Progenitor cell of endocrine pancreas (in vitro differentiated cells): ENCODE measurements around the gene CHMP4A. TPM values are rescaled to one million over a fixed set of nuclear protein-coding genes. Genes with fewer than 3 reads are reported as not detected.

Experiments
- DNase-seq: peaks from one replicate; pipeline ENCODE4 v3.0.0; 2021; ENCODE audit warnings: low spot score; ENCODE audit not compliant: unreplicated experiment
- H3K27ac Mint-ChIP-seq: 2 replicates; pipeline ENCODE4 v1.8.0; 2021; ENCODE audit warnings: mild to moderate bottlenecking, moderate library complexity, mixed read lengths
- H3K27me3 Mint-ChIP-seq: 2 replicates; pipeline ENCODE4 v1.8.0; 2021; ENCODE audit warnings: mixed read lengths
- H3K36me3 Mint-ChIP-seq: 2 replicates; pipeline ENCODE4 v1.8.0; 2022; ENCODE audit warnings: mixed read lengths; ENCODE audit not compliant: insufficient read depth
- H3K4me1 Mint-ChIP-seq: 2 replicates; pipeline ENCODE4 v1.8.0; 2021; ENCODE audit warnings: low read depth, mixed read lengths
- H3K4me3 Mint-ChIP-seq: 2 replicates; pipeline ENCODE4 v1.8.0; 2021; ENCODE audit warnings: low read depth, mild to moderate bottlenecking, moderate library complexity, mixed read lengths
- H3K9me3 Mint-ChIP-seq: 2 replicates; pipeline ENCODE4 v1.8.0; 2021; ENCODE audit warnings: low read depth, mixed read lengths
- total RNA-seq: library from RNA; stranded (reverse); gene quantifications from 2 replicates; pipeline ENCODE4 v1.2.1, GENCODE V29; 2021
- TF ChIP-seq, protein P1 (sequence below): fragments of 200-600 bp; sonication (generic); IDR thresholded peaks from one replicate; pipeline ENCODE4 v1.5.0; 2021; ENCODE audit warnings: antibody characterized with exemption, mild to moderate bottlenecking; ENCODE audit not compliant: unreplicated experiment

The CHMP4A gene
- total RNA-seq, 1 donor from 2014 or later = 54.3 TPM

DNA sequence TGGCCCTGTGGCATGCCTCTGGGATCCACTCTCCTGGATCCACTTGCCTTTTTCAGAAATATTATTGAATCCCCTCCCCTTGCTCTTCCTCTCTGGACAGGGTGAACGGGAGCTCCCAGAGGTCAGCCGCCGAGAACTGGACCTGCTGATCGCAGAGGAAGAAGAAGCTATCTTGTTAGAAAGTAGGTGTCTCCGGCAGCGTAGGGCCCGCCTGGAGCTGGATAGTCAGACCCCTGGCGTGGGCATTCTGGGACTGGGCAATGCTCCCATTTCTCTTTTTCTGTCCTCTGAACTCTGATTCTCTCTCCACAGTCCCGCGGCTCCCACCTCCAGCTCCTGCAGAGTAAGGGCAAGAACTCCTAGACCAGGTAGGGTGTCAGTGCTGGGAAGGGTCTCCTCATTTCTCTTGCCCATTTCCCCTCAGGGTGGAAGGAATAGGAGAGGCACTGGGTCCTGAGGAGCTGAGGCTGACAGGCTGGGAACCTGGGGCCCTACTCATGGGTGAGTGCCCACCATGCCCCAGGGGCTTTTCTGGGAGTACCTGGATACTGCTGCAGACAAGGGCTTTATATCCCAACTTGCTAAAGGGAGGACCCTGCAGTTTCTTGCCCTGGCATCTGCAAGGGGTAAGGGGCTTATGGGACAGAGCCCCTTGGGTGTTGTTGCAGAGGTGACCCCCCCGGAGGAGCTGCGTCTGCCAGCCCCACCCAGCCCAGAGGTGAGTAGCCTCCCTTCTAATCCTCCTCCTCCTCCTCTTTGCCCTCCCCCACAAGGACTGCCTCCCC, 36.1 kb downstream of the CHMP4A start:
- H3K9me3 Mint-ChIP-seq = no peaks in the 10 kb centered on the region
- H3K4me1 Mint-ChIP-seq = peaks cover 20% of the 10 kb centered on the region
- peaks cover 37% of the 10 kb centered on the region for H3K36me3 Mint-ChIP-seq
- TF ChIP-seq, protein P1, sequence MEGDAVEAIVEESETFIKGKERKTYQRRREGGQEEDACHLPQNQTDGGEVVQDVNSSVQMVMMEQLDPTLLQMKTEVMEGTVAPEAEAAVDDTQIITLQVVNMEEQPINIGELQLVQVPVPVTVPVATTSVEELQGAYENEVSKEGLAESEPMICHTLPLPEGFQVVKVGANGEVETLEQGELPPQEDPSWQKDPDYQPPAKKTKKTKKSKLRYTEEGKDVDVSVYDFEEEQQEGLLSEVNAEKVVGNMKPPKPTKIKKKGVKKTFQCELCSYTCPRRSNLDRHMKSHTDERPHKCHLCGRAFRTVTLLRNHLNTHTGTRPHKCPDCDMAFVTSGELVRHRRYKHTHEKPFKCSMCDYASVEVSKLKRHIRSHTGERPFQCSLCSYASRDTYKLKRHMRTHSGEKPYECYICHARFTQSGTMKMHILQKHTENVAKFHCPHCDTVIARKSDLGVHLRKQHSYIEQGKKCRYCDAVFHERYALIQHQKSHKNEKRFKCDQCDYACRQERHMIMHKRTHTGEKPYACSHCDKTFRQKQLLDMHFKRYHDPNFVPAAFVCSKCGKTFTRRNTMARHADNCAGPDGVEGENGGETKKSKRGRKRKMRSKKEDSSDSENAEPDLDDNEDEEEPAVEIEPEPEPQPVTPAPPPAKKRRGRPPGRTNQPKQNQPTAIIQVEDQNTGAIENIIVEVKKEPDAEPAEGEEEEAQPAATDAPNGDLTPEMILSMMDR = no peak
- peak overlapping the region; percentile 84 for H3K27ac Mint-ChIP-seq
- DNase-seq = no peak
- no peaks in the 10 kb centered on the region for H3K27me3 Mint-ChIP-seq
- peak overlapping the region; percentile 16 for H3K4me3 Mint-ChIP-seq

DNA sequence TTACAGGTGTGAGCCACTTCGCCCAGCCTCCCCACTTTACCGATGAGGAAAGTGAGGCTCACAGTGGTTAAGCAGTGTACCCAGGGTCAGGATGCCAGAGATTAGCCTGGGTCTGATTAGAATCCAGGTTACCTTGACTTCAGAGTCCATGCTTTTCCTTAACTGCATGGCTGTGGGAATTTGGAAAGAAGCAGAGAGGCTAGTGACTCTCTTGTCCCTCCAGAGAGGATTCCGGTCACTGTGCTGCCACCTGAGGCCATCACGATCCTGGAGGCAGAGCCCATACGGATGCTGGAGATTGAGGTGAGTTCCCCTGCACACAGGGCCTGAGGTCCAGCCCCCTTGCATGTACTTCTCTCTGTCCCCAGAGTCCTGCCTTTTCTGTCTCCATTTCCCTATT, 36.7 kb downstream of the CHMP4A start:
- peaks cover 20% of the 10 kb centered on the region for H3K4me1 Mint-ChIP-seq
- H3K4me3 Mint-ChIP-seq = no peak overlapping the region
- H3K27ac Mint-ChIP-seq = no peak overlapping the region
- H3K36me3 Mint-ChIP-seq = peaks cover 37% of the 10 kb centered on the region
- no peak for DNase-seq
- TF ChIP-seq, protein P1 = no peak
- H3K27me3 Mint-ChIP-seq = no peaks in the 10 kb centered on the region
- no peaks in the 10 kb centered on the region for H3K9me3 Mint-ChIP-seq

DNA sequence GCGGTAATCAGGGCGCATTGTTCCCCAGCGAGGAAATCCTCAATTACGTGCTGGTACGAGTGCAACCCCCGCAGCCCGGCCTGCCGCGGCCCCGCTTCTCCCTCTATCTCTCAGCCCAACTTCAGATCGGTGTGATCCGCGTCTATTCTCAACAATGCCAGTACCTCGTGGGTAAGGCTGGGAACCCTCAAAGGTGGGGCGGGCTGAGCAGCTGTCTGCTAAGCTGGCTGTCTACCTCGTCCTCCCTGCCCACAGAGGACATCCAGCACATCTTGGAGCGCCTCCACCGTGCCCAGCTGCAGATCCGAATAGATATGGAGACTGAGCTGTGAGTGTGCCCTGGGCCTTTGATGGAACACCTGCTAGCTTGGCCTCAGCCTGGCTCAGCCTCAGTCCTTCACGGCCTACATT, 40.4 kb downstream of the CHMP4A start:
- Mint-ChIP-seq H3K9me3 (no peaks in the 10 kb centered on the region), H3K27me3 (no peaks in the 10 kb centered on the region), H3K27ac (peak overlapping the region; percentile 94), H3K4me1 (peaks cover 22% of the 10 kb centered on the region), H3K4me3 (peak overlapping the region; percentile 89), H3K36me3 (peaks cover 25% of the 10 kb centered on the region)
- TF ChIP-seq, protein P1 = no peak
- DNase-seq = no peak

DNA sequence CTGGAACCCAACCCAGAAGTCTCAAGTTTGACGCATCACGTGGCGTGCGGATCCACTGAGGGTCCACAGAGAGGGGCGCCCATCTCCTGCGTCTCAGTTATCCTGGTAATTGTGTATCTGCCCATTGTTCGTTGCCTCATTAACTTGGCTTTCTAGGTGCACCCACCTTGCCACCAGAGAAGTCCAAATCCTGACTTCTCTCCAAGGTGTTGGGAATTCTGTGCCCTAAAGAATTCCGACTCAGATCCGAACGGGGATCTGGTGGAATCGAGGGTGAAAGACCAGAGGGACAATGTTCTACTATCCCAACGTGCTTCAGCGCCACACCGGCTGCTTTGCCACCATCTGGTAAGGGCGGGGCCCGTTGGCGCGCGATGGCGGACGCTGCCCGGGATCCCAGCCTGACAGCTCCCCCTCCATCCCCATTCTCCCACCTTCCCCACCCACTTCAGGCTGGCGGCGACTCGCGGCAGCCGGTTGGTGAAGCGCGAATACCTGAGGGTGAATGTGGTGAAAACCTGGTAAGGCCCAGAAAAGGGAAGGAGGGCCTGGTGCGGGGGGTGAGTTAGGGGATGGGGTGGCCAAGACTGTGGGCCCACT, 40.9 kb downstream of the CHMP4A start:
- no peak for DNase-seq
- Mint-ChIP-seq H3K4me1 (peaks cover 22% of the 10 kb centered on the region), H3K4me3 (peak overlapping the region; percentile 89), H3K9me3 (no peaks in the 10 kb centered on the region), H3K36me3 (peaks cover 27% of the 10 kb centered on the region), H3K27ac (peak overlapping the region; percentile 96), H3K27me3 (no peaks in the 10 kb centered on the region)
- TF ChIP-seq, protein P1 = no peak

DNA sequence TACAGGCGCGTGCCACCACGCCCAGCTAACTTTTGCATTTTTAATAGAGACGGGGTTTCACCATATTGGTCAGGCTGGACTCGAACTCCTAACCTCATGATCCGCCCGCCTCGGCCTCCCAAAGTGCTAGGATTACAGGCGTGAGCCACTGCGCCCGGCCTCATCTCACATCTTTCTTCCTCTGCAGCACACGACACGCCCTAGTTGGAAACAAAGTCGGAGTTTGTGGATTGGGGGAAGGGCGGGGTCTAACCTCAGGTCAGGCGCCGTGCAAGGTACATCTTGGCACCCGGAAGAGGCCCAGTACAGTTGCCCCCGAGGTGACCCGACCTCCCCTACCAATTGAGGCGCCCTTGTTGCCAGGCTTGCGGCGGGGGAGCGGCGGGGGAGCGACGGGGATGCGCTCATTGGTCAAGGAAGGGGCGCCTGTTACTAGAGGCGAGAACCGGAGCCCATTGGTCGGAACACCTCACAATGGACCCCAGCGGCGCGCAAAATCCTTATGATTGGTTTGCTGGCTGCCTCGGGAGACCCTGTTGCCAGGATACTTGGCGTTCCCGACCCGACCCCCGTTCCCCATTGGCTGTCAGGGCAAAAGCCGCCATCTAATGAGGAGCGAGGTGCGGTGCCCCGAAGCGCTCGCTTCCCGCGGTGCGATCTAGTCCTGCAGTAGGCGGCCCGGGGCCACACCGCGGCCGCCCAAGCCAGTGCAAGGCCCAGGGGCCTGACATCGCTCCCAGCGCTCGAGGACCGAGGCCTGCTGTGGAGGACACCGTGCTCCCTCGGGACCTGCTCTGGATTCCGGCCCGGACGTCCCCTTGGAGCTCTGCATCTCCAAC, 41.6 kb downstream of the CHMP4A start, which contains the start of gene REC8:
Gene REC8 (plus strand): TSS at position 659 of the 839 bp plus-strand sequence. CDS start 473 bp downstream, outside the sequence.
- H3K27ac Mint-ChIP-seq = peak within 1 kb of the TSS; percentile 96
- peak within 1 kb of the TSS; percentile 89 for H3K4me3 Mint-ChIP-seq
- H3K27me3 Mint-ChIP-seq = no peaks in the 10 kb centered on the region
- peaks cover 19% of the 10 kb centered on the region for H3K4me1 Mint-ChIP-seq
- DNase-seq = peak; percentile 96
- peaks cover 25% of the 10 kb centered on the region for H3K36me3 Mint-ChIP-seq
- H3K9me3 Mint-ChIP-seq = no peaks in the 10 kb centered on the region
- TF ChIP-seq, protein P1 = no peak
